Muscle layer of colon (tissue), 2 donors: ENCODE results near the gene PTPRG.

Experiments
- H3K27ac ChIP-seq: one replicate; pipeline ENCODE4 v1.7.0; 2013; ENCODE audit warnings: low read depth, mild to moderate bottlenecking, low read length, moderate library complexity
- H3K27me3 ChIP-seq, 2 donors: one replicate each; pipeline ENCODE4 v1.7.0; 2013; ENCODE audit warnings: low read length in 2 of 2, mild to moderate bottlenecking in 2 of 2; ENCODE audit not compliant: insufficient read depth in 2 of 2, control insufficient read depth in 1 of 2
- H3K36me3 ChIP-seq: one replicate; pipeline ENCODE4 v1.7.0; 2013; ENCODE audit warnings: mild to moderate bottlenecking, low read length; ENCODE audit not compliant: insufficient read depth
- H3K4me1 ChIP-seq: one replicate; pipeline ENCODE4 v1.7.0; 2013; ENCODE audit warnings: mild to moderate bottlenecking, low read length; ENCODE audit not compliant: insufficient read depth
- H3K4me3 ChIP-seq, 2 donors: one replicate each; pipeline ENCODE4 v1.7.0; 2013; ENCODE audit warnings: low read length in 2 of 2, low read depth in 1 of 2, mild to moderate bottlenecking in 1 of 2, moderate library complexity in 1 of 2
- H3K9ac ChIP-seq: one replicate; pipeline ENCODE4 v1.7.0; 2013; ENCODE audit warnings: low read length
- H3K9me3 ChIP-seq: one replicate; pipeline ENCODE4 v1.7.0; 2013; ENCODE audit warnings: mild to moderate bottlenecking, low read length
- donor health status: abdominal sarcoma.
- donor health status: Adenocarcinoma of cecum.

Gene PTPRG

DNA sequence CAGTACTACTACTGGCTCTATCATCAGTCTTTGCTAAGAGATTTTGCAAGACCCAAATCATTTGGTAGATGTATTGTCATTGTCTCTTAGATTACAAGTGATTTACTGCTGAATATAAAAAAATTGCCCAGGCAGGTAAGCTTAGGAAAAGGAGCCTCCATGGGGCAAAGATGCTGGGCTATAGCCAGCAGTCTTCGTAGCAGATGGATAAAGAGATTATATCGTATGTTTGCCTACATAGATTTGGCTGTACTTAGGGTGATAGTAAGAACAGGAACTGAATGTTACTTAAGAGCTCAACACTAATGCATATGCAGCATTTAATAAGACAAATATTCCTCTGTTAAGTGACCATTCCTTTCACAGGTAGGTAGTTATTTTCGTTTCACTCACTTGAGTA lies 48.9 kb downstream of the PTPRG start:
- no peak overlapping the region for H3K9ac ChIP-seq
- no peaks in the 10 kb centered on the region for H3K9me3 ChIP-seq
- no peak overlapping the region for H3K4me3 ChIP-seq
- no peaks in the 10 kb centered on the region for H3K36me3 ChIP-seq
- no peaks in the 10 kb centered on the region for H3K4me1 ChIP-seq
- H3K27me3 ChIP-seq, result no peaks in the 10 kb centered on the region
- no peak overlapping the region for H3K27ac ChIP-seq

DNA sequence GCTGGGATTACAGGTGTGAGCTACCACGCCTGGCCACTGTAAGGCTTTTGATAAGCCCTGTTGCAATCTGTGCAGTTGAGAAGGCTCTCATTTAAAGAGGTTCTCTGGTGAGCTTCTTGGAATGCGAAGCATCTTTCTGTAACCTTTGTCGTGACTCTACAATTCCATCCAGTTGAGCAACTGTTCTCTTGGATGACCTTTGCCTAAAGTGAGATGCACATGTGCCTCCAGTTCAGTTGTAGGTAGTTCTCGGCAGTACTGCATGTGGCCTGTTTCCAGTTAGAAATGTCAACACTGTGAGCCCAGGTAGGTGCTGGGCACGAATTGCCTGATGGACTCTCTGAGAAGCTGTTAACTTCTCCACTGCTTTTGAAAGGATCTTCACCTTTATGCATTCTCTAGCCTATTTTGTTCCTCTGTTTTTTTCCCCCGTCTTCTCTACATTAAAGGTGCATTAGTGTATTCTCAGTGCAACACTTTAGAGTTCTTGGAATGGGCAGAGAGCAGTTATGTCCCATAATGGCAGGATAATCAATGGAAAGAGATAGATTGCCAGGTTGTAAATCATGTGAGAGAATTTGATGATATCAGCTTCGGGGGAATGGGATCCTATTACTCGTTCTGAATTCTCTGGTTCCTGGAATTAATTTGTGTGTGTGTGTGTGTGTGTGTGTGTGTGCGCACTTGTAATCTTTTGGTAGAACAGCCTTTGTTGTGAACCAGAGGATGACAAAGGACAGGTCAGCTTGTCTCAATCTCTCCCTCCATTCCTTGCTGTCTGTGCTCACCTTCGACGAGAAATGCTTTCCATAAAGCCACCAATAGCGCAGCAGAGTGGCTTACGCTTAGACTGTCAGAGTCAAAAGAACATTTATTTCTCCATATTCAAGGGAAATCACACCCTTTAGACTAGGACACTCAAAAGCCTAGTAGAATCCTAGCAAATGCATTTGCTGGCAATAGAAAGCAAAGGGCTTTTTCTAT lies 51.1 kb downstream of the PTPRG start:
- Histone ChIP-seq H3K36me3 (no peaks in the 10 kb centered on the region), H3K9ac (no peak overlapping the region), H3K4me1 (no peaks in the 10 kb centered on the region), H3K9me3 (no peaks in the 10 kb centered on the region), H3K4me3 (no peak overlapping the region), H3K27me3 (no peaks in the 10 kb centered on the region), H3K27ac (no peak overlapping the region)

DNA sequence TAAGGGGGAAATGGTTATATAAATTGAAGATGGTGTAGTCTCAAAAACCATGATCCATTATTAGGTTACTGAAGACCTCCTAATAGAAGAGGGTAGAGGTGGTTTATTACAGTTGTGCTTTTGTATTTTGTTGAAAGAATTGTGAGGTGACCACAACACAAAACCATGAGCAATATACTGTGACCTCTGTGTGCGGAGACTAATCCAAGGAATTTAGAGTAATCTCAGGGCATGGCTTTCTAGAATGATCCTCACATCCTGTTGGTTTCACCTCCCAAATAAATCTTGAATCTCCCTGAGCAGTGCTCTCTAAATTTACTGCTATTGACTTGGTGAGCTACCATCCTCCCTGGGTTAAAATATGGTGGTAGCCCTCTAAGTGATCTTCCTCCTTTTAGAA lies 52.3 kb downstream of the PTPRG start:
- Histone ChIP-seq H3K4me3 (no peak overlapping the region), H3K9me3 (no peaks in the 10 kb centered on the region), H3K27ac (no peak overlapping the region), H3K9ac (no peak overlapping the region), H3K27me3 (no peaks in the 10 kb centered on the region), H3K4me1 (no peaks in the 10 kb centered on the region), H3K36me3 (no peaks in the 10 kb centered on the region)

DNA sequence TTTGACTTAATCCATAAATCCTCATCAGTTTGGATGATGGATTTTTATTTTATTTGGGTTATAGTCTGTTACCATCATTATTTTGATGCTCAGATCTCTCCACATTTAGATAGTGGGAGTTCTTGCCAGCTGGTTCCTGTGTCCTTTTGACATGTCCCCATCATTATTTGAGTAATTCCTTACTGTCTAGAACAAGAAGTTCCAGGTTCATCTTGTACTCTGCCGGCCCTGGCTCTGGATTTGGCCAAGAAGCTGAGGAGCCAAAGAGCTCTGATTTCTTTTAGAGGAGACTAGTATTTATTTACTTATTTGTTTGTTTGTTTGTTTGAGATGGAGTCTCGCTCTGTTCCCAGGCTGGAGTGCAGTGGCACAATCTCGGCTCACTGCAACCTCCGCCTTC lies 54.3 kb downstream of the PTPRG start:
- Histone ChIP-seq H3K4me1 (no peaks in the 10 kb centered on the region), H3K27me3 (no peaks in the 10 kb centered on the region), H3K4me3 (no peak overlapping the region), H3K9ac (no peak overlapping the region), H3K9me3 (no peaks in the 10 kb centered on the region), H3K36me3 (no peaks in the 10 kb centered on the region), H3K27ac (no peak overlapping the region)

DNA sequence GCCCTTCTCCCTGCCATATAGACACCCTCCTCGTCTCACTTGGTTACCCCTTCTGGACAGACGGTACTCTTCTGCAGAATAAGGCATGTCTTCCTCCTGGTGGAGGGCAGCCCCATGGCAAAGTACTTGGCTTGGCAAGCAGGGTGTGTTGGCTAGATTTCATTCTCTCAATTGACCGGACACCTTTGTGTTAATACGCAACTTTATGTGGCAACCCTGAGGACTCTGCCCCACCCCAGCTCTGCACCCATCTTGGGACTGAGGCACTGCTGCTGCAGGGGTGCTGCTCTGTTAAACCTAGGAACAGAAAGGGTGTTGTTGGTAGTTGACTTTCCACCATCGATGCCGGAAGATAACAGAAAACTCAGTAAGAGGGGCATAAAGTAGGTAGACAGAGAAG lies 55.2 kb downstream of the PTPRG start:
- no peaks in the 10 kb centered on the region for H3K4me1 ChIP-seq
- no peak overlapping the region for H3K4me3 ChIP-seq
- H3K36me3 ChIP-seq, result no peaks in the 10 kb centered on the region
- H3K27me3 ChIP-seq, result no peaks in the 10 kb centered on the region
- no peak overlapping the region for H3K9ac ChIP-seq
- H3K27ac ChIP-seq, result no peak overlapping the region
- H3K9me3 ChIP-seq, result no peaks in the 10 kb centered on the region

- H3K27ac ChIP-seq, result no peak overlapping the region
- no peak overlapping the region for H3K9ac ChIP-seq
- H3K27me3 ChIP-seq, result no peaks in the 10 kb centered on the region
Observed at GRCh38 chr3:61617041-61617440, 55.7 kb downstream of the PTPRG start.

DNA sequence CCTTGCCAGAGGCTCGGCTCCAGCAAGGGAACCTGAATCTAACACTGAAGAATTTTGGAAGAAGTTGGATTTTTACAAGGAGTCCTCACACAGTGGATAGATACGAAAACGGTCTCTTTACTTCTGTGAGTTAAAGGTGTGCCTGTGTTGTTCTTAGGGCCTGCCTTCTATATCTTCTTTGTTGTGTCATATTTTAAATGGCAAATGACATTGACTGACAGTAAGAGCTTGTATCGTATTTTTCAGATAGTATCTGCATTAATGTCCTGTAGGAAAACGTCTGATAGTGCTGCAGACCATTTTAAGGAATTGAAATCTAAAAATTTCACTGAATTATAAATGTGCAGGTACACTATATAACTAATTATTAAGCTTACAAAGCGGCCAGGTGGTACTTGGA lies 56.3 kb downstream of the PTPRG start:
- no peaks in the 10 kb centered on the region for H3K27me3 ChIP-seq
- no peaks in the 10 kb centered on the region for H3K9me3 ChIP-seq
- H3K4me3 ChIP-seq, result no peak overlapping the region
- no peaks in the 10 kb centered on the region for H3K36me3 ChIP-seq
- no peak overlapping the region for H3K27ac ChIP-seq
- no peak overlapping the region for H3K9ac ChIP-seq
- H3K4me1 ChIP-seq, result no peaks in the 10 kb centered on the region

More at GRCh38 chr3:61617041-61617440, 55.7 kb downstream of the PTPRG start:
- no peaks in the 10 kb centered on the region for H3K36me3 ChIP-seq
- H3K4me1 ChIP-seq, result no peaks in the 10 kb centered on the region
- no peak overlapping the region for H3K4me3 ChIP-seq
- H3K9me3 ChIP-seq, result no peaks in the 10 kb centered on the region

DNA sequence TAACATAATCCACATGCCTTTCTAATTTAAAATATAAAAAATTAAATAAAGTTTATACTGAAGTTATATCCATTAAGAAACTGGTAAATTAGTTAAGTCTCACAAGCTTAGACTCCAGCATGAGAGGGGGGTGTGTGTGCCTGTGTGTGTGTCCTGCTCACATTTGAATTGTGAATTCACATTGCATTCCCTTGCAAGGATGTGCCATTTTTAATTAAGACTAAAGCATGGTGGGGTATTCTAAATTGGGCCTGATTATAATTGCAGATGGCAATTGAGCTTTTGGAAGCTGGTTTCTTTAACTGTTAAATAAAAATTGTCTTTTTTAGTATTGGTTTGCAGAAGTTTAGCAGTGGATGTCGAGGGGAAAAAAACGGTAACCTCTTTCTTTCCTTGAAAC lies 56.9 kb downstream of the PTPRG start:
- H3K9me3 ChIP-seq, result no peaks in the 10 kb centered on the region
- H3K27me3 ChIP-seq, result no peaks in the 10 kb centered on the region
- no peak overlapping the region for H3K27ac ChIP-seq
- H3K36me3 ChIP-seq, result no peaks in the 10 kb centered on the region
- H3K4me3 ChIP-seq, result no peak overlapping the region
- H3K9ac ChIP-seq, result no peak overlapping the region
- no peaks in the 10 kb centered on the region for H3K4me1 ChIP-seq

DNA sequence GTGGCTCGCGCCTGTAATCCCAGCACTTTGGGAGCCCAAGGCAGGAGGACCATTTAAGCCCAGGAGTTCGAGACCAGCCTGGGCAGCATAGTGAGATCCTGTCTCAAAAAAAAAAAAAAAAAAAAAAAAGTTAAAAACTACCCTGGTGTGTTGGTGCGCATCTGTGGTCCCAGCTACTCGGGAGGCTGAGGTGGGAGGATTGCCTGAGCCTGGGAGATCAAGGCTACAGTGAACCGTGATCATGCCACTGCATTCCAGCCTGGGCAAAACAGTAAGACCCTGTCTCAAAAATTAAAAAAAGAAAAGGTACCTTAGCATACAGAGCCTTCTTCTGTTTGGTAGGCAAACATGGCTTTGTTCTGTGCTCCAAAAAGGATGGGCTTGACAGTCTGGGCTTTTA lies 57.5 kb downstream of the PTPRG start:
- Histone ChIP-seq H3K36me3 (no peaks in the 10 kb centered on the region), H3K27ac (no peak overlapping the region), H3K9me3 (no peaks in the 10 kb centered on the region), H3K4me1 (no peaks in the 10 kb centered on the region), H3K9ac (no peak overlapping the region), H3K4me3 (no peak overlapping the region), H3K27me3 (no peaks in the 10 kb centered on the region)

- no peaks in the 10 kb centered on the region for H3K4me1 ChIP-seq
- no peaks in the 10 kb centered on the region for H3K27me3 ChIP-seq
- no peak overlapping the region for H3K27ac ChIP-seq
- H3K9me3 ChIP-seq, result no peaks in the 10 kb centered on the region
- H3K4me3 ChIP-seq, result no peak overlapping the region
- H3K9ac ChIP-seq, result no peak overlapping the region
- H3K36me3 ChIP-seq, result no peaks in the 10 kb centered on the region
Observed at GRCh38 chr3:61620073-61620472, 58.7 kb downstream of the PTPRG start.

- Histone ChIP-seq H3K9me3 (no peaks in the 10 kb centered on the region), H3K4me1 (peaks cover 18% of the 10 kb centered on the region), H3K4me3 (no peak overlapping the region), H3K36me3 (no peaks in the 10 kb centered on the region), H3K9ac (no peak overlapping the region), H3K27ac (no peak overlapping the region), H3K27me3 (no peaks in the 10 kb centered on the region)
Observed at GRCh38 chr3:61624300-61624699, 62.9 kb downstream of the PTPRG start.

DNA sequence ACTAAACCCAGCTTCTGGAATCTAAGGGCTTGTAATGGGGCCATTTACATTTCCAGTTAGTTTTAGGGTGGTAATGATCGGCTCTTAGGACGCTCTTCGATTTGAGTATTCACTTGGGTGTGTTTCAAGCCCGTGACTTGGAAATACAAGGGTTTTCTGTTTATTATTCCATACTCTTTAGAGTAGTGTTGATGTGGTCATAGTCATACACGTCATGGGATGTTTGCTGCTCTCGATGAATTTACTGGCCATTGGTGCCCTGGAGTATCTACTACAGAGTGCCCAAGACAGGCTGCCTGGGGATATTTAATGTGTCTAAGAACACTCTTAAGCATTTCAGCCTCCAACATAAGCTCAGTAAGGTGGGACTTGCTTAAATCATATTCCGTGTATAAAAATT lies 64.1 kb downstream of the PTPRG start:
- peaks cover 26% of the 10 kb centered on the region for H3K4me1 ChIP-seq
- H3K9ac ChIP-seq, result no peak overlapping the region
- H3K4me3 ChIP-seq, result no peak overlapping the region
- H3K9me3 ChIP-seq, result no peaks in the 10 kb centered on the region
- H3K27ac ChIP-seq, result no peak overlapping the region
- no peaks in the 10 kb centered on the region for H3K36me3 ChIP-seq
- H3K27me3 ChIP-seq, result no peaks in the 10 kb centered on the region
